Fibroblast of upper back skin (primary cell): ENCODE data around the gene CAND2.
"Not testable (repeated sequence)": the region's sequence is repeated elsewhere in the genome, so short reads cannot be mapped to it uniquely, and the experiment has no call there.

ENCODE experiments used
- DNase-seq: peaks from one replicate; pipeline ENCODE4 v3.0.0-alpha.2; 2013

Gene CAND2

DNA sequence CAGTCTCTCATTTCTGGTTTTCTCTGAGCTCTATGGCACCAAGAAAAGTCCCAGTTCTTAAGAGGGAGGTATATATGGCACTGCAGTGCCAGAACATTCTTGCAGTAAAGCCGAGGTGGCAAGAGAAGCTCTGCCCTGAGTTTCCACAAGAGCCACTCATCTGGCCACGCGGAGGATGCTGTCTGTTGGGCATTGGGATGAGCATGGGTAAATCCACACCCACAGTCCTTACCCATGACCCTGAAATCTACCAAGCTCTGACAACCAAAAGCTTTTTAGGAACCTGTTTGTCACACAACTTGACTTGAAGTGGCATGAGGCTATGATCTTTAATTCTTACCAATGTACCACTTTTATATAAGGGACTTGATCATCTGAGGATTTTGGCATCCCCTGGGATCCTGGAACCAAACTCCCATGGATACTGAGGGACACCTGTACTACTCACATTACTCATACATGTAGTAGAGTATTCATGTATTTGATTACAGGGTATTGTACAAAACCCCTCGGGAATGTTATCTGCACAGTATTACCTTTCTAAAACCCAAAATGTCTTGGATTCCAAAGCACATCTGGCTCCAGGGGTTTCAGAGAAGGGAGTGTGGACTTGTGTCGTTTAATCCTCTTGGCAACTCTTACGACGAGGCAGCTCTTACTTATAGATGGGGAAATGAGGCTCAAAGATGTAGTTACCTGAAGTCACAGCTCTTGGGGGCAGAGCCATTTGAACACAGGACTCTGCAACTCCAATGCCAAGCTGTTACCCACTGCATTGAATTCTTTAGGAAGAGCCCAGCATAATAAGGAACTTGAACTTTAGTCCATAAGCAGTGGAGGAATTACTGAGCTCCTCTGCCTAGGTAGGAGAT is 36.1 kb downstream of the CAND2 start:
- DNase-seq: no peak

DNA sequence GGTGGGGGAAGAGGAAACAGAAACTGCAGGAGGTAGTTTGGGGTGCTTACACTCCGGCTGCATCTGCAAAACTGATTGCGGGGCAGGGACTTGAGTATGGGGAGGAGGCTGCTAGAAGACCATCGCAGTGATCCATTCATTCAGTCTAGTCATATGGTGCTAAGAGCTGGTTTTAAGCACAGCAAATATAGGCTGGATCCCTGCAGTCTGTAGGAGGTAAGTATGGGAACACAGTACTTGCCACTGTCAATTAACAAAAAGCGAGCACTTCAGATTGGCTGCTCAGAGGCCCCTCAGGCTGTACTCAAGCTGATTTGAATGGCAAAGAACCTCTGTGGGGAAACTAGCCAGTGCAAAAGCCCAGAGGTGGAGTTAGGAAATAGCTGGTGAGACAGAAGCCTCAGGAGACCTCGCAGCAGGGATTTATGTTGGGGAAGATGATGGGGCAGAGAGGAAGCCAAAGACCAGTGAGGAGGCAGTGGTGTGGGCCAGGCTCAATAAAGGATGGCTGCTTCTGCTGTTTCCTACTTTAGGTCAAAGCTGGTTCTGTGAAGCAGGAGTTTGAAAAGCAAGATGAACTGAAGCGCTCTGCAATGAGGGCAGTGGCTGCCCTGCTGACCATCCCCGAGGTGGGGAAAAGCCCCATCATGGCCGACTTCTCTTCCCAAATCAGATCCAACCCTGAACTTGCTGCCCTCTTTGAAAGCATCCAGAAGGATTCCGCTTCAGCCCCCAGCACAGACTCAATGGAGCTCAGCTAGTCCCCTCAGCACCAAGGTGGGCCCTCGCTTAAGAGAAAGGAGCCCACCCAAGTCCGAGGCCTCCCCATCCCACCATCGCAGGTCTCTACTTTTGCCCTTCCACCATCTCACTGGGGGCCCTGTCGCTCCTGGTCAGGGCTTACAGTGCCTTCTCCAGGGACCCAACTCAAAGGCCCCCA is 37.0 kb downstream of the CAND2 start:
- no peak for DNase-seq

DNA sequence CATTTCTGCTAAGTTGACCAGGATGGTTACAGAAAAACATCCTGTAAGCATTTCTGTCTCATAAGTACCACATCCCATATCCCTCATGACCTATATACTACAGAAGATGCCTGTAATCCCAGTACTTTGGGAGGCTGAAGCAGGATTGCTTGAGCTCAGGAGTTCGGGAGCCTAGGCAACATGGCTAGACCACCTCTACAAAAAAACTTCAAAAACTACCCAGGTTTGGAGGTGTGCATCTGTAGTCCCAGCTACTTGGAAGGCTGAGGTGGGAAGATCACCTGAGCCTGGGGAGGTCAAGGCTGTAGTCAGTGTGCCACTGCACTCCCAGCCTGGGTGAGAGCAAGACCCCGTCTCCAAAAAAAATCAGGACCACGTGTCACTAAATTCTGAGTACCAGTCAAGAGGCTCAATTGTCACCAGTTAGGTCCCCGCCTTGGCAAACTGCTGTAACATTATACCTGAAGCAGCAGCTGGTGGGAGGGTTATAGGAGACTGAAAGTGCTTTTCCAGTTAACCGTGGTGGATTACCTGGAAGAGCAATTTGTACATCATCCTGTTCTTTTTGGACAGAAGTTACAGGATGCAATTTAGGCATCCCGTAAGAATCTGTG is 38.7 kb downstream of the CAND2 start:
- no peak for DNase-seq

DNA sequence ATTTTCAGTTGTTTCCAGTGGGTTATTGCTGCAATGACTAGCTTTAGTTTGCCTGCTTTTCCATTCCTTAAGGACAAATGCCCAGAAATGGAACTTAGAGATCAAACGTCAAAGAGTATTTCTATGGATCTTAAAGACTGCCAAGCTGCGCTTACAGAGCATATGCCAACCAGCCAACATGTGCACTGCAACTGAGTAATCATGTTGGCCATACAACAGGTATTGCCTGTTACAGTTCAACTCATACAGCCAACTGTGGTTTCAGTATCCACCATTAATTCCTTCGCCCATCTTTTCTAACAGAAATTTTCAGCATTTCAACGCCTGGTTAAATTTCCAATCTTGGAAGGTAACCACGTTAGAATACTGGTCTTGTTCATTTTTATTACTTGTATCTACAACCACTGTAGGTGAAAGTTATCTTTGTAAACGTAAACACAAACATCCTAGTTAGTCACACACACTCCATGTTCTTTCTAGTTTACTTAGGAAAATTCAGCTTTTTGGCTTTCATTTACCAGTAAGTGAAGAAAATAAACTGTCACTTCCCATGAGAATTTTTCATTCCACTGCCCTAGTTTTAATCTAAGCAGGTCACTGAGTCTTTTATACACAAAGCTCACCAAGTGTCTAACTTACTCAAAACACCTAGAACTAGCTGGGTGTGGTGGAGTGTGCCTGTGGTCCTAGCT is 41.0 kb downstream of the CAND2 start:
- DNase-seq: no peak

DNA sequence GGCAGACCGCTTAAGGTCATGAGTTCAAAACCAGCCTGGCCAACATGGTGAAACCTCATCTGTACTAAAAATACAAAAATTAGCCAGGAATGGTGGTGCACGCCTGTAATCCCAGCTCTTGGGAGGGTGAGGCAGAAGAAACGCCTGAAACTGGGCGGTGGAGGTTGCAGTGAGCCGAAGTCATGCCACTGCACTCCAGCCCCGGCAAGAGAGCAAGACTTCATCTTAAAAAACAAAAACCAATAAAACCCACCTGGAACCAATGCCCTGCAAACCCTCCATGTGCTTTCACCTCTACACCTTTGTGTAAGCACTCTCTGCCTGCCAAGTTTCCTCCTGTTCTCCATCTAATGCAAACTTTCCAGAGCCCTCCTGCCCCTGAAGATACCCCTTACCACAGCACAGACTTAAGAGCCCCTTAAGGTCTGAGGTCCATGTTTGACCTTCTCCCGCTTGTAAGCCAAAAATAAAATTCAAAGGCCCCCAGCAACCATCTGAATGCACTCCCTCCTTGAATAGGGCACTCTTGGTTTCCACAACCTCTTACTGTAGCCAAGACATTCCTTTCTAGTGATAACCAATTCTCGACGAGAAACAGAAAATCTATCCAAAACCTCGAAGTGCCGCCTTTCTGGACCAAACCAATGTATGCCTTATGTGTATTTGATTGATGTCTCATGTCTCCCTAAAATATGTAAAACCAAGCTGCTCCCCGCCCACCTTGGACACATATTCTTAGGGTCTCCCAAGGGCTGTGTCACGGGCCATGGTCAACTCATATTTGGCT is 41.9 kb downstream of the CAND2 start:
- peak; percentile 39 for DNase-seq

DNA sequence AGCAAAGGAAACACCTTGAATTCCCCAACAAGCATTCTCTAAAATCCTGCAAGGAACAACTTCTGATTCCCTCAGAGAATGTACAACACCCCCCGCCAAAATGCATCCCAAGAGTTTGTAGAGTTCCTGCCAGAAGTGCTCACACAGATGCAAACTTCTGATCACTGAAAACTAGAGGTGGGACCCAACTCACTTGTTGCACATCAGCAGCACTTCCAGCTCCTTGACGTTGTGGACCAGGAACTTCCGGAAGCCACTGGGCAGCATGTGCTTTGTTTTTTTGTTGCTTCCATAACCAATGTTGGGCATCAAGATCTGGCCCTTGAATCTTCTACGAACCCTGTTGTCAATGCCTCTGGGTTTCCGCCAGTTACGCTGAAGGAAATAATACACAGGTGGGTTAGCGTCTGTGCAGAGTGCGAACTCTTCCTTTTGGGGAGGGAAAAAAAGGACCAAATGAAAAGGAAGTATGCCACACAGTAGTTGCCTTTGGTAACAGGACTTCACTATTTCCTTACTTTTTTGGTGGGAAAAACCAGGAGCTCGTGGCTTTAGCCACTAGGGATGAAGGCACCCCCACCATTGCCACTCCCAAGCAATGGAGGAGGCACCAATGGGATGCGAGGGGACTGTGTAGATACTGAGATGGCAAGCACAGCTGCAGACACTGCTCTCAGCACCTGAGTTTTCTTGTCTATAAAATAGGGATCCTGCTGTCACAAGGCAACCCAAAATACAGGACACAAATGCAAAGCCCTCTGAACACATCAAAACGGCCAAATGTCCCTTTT is 42.9 kb downstream of the CAND2 start:
- no peak for DNase-seq

DNA sequence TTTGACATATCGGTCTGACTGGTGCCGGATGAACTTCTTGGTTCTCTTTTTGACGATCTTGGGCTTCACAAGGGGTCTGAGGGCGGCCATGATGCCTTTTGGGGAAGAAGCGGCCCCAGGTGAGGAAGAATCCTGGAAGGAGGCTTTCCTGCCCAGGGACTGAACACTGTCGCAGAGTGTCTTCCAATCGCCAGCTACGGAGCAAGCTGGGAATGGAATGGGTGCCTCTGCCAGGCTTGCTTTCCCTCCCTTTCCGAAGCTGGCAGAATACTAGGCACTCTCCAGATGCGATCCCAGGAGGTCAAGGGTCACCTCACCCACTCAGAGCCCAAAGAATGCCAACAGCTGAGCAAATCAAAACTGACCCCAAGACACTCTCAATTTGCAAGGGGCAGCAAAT is 43.7 kb downstream of the CAND2 start:
- not testable (repeated sequence) for DNase-seq

DNA sequence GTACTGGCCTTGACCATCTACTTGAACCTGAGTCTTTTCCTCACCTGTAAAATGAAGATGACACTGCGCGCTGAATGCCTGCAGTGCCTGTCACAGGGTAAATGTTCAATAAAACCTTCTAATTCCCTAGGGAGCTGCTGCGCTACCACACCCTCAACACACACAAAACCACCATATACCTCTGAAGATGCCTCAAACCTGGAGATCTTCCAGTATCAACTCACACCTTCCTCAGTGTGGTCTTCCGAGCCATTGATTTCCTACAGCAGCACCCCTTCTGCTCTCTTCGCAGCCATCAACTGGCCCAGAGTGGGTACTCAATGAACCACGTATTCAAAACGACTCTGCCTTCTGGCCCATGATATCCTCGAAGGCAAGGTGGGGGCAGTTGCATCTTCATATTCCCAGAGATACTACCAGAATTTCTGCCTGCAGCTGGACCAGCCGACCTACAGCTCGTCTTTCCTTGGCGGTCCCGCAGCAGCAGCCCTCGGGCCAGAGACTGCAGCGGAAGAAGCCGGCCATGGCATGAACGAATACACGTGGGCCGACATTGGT is 44.2 kb downstream of the CAND2 start:
- no peak for DNase-seq

DNA sequence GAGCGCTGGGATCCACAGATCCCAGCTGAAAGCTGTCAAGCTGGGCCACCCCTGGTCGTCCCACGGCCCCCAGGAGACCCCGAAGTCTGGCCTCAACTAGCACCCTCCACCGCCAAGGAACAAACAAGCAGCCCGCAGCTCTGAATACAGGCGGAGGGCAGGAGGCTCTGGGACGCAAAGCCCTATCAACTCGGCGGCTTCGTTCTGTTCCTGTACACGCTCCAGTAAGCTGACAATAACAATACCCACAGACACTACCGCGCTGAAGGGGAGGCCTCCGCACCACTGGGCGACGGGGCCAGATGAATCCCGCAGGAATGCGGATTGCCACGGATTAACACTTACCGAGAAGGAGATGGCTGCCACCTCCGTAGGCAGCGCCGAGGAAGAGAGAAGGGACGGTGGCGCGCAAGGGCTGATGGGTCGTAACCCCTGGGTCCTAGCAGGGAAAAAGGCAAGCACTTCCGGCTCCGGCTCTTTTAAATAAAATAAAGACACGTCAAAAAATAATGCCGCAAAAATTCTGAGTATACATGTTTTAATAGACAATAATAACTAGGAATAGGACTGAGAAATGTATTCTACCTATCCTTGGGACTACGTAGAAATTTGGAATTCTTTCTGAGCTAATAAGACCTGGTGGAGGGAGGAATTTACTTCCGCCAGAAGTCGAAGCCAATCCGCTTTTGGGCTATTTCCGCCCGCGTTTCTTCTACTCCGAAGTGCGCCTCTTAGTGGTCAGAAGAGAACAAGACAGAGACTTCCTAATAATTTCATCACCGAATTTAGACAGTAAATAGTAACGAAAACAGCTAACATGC is 44.9 kb downstream of the CAND2 start, which contains the start of gene RPL32:
Gene RPL32, minus strand, starts transcription at position 417 of the 821 bp plus-strand sequence. CDS start 1,328 bp downstream, outside the sequence.
- peak; percentile 95 for DNase-seq

DNA sequence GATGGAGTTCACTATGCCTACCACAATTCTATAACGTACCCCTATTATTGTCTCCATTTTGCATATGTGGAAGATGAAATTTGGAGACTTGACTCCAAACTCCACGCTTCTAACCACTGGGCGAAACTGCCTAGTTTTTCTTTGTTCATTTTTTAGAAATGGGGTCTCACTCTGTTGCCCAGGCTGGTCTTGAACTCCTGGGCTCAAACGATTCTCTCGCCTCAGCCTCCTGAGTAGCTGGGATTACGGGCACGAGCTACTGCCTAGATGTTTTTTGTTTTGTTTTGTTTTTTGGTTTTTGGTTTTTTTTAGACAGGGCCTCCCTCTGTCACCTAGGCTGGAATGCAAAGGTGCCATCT is 45.5 kb downstream of the CAND2 start:
- no peak for DNase-seq

DNA sequence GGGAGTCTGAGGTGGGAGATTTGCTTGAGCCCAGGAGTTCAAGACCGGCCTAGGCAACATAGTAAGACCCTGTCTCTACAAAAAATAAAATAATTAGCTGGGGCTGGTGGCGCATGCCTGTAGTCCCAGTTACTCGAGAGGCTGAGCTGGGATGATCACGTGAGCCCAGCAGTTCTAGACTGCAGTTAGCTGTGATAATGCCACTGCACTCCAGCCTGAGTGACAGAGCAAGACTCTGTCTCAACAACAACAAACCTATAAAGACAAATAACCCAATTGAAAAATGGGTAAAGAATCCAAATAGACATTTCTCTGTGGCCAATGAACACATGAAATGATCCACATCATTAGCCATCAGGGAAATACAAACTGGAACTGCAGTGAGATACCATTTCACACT is 46.0 kb downstream of the CAND2 start:
- no peak for DNase-seq

DNA sequence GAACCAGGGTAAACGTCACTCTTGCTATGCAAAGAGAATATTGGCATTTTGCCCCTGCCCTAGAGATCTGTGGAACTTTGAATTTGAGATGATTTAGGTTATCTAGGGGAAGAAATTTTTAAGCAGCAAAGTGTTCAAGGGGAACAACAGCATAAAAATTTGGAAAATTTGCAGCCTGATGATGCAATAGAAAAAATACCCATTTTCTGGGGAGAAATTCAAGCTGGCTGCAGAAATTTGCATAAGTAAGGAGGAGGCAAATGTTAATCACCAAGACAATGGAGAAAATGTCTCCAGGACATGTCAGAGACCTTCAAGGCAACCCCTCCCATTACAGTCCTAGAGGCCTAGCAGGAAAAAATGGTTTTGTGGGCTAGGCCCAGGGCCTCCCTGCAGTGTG is 49.3 kb downstream of the CAND2 start:
- no peak for DNase-seq

DNA sequence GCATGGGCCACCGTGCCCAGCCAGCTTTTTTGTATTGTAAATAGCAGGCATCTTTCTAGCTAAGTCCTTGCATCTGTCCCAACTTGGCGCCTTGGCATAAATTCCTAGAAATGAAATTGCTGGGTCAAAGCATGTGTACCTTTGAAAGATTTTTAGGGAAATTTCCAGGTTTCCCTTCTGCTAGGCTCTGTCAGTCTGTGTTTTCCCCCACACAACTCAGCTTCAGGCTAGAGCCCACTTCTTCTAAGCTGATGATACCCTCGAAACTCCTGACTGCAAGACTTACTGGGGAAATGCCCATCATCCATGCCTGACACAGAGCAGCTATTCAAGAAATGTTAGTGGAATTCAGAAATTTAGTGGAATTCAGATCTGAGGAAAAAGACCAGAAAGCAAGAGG is 55.7 kb downstream of the CAND2 start:
- no peak for DNase-seq

DNA sequence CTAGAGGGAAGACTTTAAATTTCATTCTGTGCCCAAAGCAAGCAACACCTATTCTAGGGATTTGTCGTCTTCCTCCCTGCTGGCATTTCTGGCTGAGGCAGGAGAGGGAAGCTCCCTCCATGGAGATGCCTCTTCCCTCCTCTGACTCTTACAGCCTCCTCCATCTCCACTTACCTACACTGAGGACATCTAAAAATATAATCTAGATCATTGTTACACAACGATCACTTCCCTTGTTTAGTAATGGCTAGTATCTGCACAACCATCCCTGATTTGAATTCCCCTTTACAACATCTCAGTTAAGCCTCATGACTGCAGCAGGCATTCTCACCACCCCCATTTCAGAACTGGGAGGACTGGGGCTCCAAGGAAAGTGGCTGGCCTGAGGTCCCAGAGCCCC is 57.4 kb downstream of the CAND2 start:
- not testable (repeated sequence) for DNase-seq

DNA sequence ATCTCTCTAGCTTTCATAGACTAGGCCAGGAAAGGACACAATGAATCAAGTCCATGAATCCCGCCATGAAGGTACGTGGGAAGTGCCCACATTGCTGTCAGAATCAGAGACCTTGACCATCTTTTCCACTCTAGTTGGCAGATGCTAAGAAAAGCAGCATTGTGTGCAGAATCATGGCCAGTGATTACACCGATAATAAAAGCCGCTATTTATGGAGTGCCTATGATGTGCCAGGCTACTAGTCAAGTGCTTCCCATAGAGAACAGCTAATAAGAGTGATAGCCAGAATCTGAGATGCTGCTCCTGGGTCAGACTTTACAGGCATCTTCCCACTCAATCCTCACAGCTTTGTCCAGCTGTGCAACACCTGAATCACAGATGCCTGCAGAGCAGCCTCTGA is 58.1 kb downstream of the CAND2 start:
- DNase-seq: no peak

DNA sequence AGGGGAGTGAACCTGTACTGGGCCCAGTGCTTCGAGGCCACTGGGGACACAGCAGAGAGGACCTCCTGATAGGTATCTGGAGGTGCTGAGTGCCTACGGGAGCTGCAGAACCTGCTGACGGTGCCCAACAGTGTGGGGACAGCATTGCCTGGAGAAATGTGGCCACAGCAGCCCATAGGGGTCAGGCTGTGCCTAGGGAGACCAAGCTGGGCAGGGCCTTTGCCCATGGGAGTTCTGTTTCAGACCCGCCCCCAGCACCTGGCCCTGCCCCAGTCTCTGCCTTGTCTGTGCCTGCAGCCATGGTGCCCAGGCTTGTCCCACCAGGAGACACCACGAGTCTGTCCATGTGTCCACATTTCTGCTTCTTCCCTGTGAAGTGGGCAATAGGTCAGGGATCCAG is 60.1 kb downstream of the CAND2 start:
- no peak for DNase-seq

DNA sequence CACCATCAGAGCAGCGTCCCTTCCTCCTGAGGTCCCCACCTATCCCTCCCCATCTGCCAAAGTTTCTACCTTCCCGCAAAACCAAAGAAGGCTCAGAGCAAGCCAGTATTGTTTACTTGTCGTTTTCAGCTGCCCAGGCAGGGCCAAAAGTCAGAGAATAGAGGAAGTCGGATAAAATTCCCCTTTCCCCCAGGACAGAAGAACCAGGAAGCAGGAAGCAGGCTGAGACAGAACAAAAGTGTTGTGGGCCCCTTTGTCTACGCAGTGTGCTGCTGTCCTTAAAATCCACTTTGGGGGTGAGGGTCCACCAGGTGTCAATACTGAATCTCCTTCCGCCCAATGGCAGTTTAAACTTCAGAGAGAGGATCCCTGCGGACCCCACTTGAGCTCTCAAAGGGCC is 63.4 kb downstream of the CAND2 start:
- no peak for DNase-seq

DNA sequence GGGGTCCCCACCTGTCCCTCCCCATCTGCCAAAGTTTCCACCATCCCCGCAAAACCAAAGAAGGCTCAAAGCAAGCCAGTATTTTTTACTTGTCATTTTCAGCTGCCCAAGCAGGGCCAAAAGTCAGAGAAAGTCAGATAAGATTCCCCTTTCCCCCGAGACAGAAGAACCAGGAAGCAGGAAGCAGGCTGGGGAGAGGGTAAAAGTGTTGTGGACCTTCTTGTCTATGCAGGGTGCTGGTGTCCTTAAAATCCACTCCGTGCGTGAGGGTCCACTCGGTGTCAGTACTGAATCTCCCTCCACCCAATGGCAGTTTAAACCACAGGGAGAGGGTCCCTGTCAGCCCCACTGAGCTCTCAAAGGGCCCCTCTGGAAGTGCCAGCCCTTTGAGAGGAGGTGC is 65.1 kb downstream of the CAND2 start:
- no peak for DNase-seq

DNA sequence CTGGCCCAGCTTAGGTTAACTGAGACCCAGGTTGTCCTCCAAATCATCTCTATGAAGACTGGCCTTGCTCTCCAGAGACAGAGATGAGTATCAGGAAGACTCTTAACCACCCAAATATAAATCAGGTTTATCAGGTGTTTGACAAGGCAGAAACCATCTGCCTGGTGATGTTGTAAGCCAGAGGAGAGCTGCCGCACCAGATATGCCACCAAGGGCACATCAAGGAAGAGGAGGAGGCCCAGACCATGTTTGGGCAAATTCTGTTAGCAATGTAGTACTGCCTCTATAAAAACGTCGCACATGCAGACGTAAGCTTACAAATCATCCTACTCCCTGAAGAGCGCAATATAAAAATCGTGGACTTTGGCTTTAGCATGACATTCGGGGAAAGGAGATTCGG is 65.9 kb downstream of the CAND2 start:
- no peak for DNase-seq

DNA sequence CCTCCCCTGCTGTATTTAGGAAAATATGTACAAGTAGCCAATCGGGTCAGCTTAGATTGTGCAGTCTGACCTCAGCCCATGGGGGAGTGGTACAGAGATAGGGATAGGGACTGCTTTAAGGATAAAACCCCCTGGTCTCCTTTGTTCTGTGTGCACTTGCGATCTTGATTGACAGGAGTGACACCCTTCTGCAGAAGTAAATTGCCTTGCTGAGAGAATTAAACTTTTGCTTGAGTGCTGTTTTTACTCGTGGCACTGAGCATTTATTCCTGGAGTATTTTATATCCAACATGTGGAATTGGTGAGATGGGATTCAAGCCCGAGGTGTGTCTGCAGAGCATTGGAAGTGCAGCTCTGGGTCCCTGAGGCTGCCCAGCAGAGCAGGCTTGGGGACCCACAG is 68.8 kb downstream of the CAND2 start:
- no peak for DNase-seq
